ENCODE measurements around the gene SAMHD1.

SAMHD1 gene

GRCh38 chr20:36873498-36874189 lies 77.9 kb downstream of the SAMHD1 start:
- no peak for DNase-seq (ENCODE audit: low read depth)

- no peak for DNase-seq (ENCODE audit: low read depth)
Observed at GRCh38 chr20:36872852-36873251, 78.7 kb downstream of the SAMHD1 start.

- DNase-seq (ENCODE audit: low read depth) = no peak
Observed at GRCh38 chr20:36871640-36872570, 79.6 kb downstream of the SAMHD1 start.

- no peak for DNase-seq (ENCODE audit: low read depth)
Observed at GRCh38 chr20:36866681-36867495, 84.6 kb downstream of the SAMHD1 start.

- DNase-seq (ENCODE audit: low read depth) = no peak
Observed at GRCh38 chr20:36866164-36866563, 85.3 kb downstream of the SAMHD1 start.

GRCh38 chr20:36865861-36866149 lies 85.7 kb downstream of the SAMHD1 start:
- DNase-seq (ENCODE audit: low read depth) = no peak

GRCh38 chr20:36865076-36865860 lies 86.2 kb downstream of the SAMHD1 start:
- DNase-seq (ENCODE audit: low read depth) = no peak

GRCh38 chr20:36862857-36863668 lies 88.4 kb downstream of the SAMHD1 start:
- no peak for DNase-seq (ENCODE audit: low read depth)

- no peak for DNase-seq (ENCODE audit: low read depth)
Observed at GRCh38 chr20:36861875-36862801, 89.4 kb downstream of the SAMHD1 start.

- no peak for DNase-seq (ENCODE audit: low read depth)
Observed at GRCh38 chr20:36861625-36861874, 90.0 kb downstream of the SAMHD1 start.

- no peak for DNase-seq (ENCODE audit: low read depth)
Observed at GRCh38 chr20:36860811-36861624, 90.5 kb downstream of the SAMHD1 start.

GRCh38 chr20:36860339-36860738 lies 91.2 kb downstream of the SAMHD1 start:
- no peak for DNase-seq (ENCODE audit: low read depth)

GRCh38 chr20:36859700-36860330 lies 91.7 kb downstream of the SAMHD1 start:
- DNase-seq (ENCODE audit: low read depth) = no peak

GRCh38 chr20:36859282-36859555 lies 92.3 kb downstream of the SAMHD1 start:
- no peak for DNase-seq (ENCODE audit: low read depth)

GRCh38 chr20:36856691-36857635 lies 94.5 kb downstream of the SAMHD1 start:
- no peak for DNase-seq (ENCODE audit: low read depth)

- no peak for DNase-seq (ENCODE audit: low read depth)
Observed at GRCh38 chr20:36856195-36856594, 95.3 kb downstream of the SAMHD1 start.

- no peak for DNase-seq (ENCODE audit: low read depth)
Observed at GRCh38 chr20:36855241-36855657, 96.3 kb downstream of the SAMHD1 start.

Measured in stimulated activated CD4-positive, alpha-beta T cell treated with anti-CD3 and anti-CD28 coated beads, Interleukin-2, amount 100 ng/mL, for 4 hours (primary cell).